ENCODE results near the gene REXO5.
A peak's percentile ranks its signal among the peaks of the same experiment; 100 is the strongest.
"Not testable (repeated sequence)": the region's sequence is repeated elsewhere in the genome, so short reads cannot be mapped to it uniquely, and the experiment has no call there.

REXO5 gene

GRCh38 chr16:20806168-20807050, at the start of gene REXO5, which contains the start of gene ERI2:
TSS of gene REXO5 (plus strand) at chr16:20806527. CDS start at chr16:20806954, 427 bp downstream.
TSS of gene ERI2 (minus strand) at chr16:20806472. CDS start at chr16:20806430, 42 bp downstream.
- peak; percentile 86 for DNase-seq

GRCh38 chr16:20760346-20760745, 46.0 kb upstream of the REXO5 start:
- no peak for DNase-seq

- DNase-seq: no peak
These were observed 45.2 kb upstream of the REXO5 start for GRCh38 chr16:20761175-20761574.

- DNase-seq: no peak
These were observed 43.8 kb upstream of the REXO5 start for GRCh38 chr16:20762404-20763123.

- no peak for DNase-seq
These were observed 42.7 kb upstream of the REXO5 start, which contains the start of gene ACSM3 for GRCh38 chr16:20763461-20764232. TSS of gene ACSM3 (plus strand) at chr16:20764014. CDS start at chr16:20770035, 6,021 bp downstream.

GRCh38 chr16:20764448-20764847, 41.9 kb upstream of the REXO5 start:
- DNase-seq: not testable (repeated sequence)

GRCh38 chr16:20765732-20766131, 40.6 kb upstream of the REXO5 start:
- no peak for DNase-seq

GRCh38 chr16:20766294-20766693, 40.0 kb upstream of the REXO5 start:
- no peak for DNase-seq

- DNase-seq: no peak
These were observed 38.8 kb upstream of the REXO5 start for GRCh38 chr16:20767577-20767976.

- no peak for DNase-seq
These were observed 38.2 kb upstream of the REXO5 start for GRCh38 chr16:20768121-20768520.

GRCh38 chr16:20768818-20769217, 37.5 kb upstream of the REXO5 start:
- DNase-seq: no peak

- no peak for DNase-seq
These were observed 32.6 kb upstream of the REXO5 start for GRCh38 chr16:20773679-20774078.

GRCh38 chr16:20774703-20775362, 31.5 kb upstream of the REXO5 start:
- peak; percentile 18 for DNase-seq

- DNase-seq: no peak
These were observed 24.6 kb upstream of the REXO5 start for GRCh38 chr16:20781697-20782096.

- no peak for DNase-seq
These were observed 23.9 kb upstream of the REXO5 start for GRCh38 chr16:20782470-20782869.

GRCh38 chr16:20784204-20784603, 22.1 kb upstream of the REXO5 start:
- no peak for DNase-seq

- no peak for DNase-seq
These were observed 17.2 kb upstream of the REXO5 start for GRCh38 chr16:20789130-20789529.

GRCh38 chr16:20791923-20792612, 14.3 kb upstream of the REXO5 start:
- DNase-seq: no peak

- no peak for DNase-seq
These were observed 8.0 kb upstream of the REXO5 start for GRCh38 chr16:20798364-20798763.

GRCh38 chr16:20799599-20799998, 6.7 kb upstream of the REXO5 start:
- peak; percentile 5 for DNase-seq

- DNase-seq: no peak
These were observed 5.0 kb upstream of the REXO5 start for GRCh38 chr16:20801278-20801677.

GRCh38 chr16:20803192-20803560, 3.2 kb upstream of the REXO5 start:
- no peak for DNase-seq

Measured in NCI-H446 treated with DMSO at 0.1 percent for 48 hours (cell line).